Ishikawa (cell line): Measurements from ENCODE around the gene RBM6.

Source experiments
- CEBPB ChIP-seq: IDR thresholded peaks from 2 replicates; pipeline ENCODE4 v1.6.1; 2012
- CREB1 ChIP-seq: IDR thresholded peaks from 2 replicates; pipeline ENCODE4 v1.6.1; 2012; ENCODE audit warnings: low read depth
- EGR1 ChIP-seq: IDR thresholded peaks from 2 replicates; pipeline ENCODE4 v1.6.1; 2012
- EP300 ChIP-seq: IDR thresholded peaks from 2 replicates; pipeline ENCODE4 v1.6.1; 2012; ENCODE audit warnings: borderline replicate concordance
- FOXM1 ChIP-seq: IDR thresholded peaks from 2 replicates; pipeline ENCODE4 v1.6.1; 2012; ENCODE audit warnings: low read depth, borderline replicate concordance
- MAX ChIP-seq: IDR thresholded peaks from 2 replicates; pipeline ENCODE4 v1.6.1; 2012
- NFIC ChIP-seq: IDR thresholded peaks from 2 replicates; pipeline ENCODE4 v1.6.1; 2012
- RAD21 ChIP-seq: IDR thresholded peaks from 2 replicates; pipeline ENCODE4 v1.6.1; 2012; ENCODE audit warnings: low read depth
- TAF1 ChIP-seq: IDR thresholded peaks from 2 replicates; pipeline ENCODE4 v1.6.1; 2012; ENCODE audit warnings: low read depth, mild to moderate bottlenecking
- TCF12 ChIP-seq: IDR thresholded peaks from 2 replicates; pipeline ENCODE4 v1.6.1; 2012; ENCODE audit warnings: low read depth
- TEAD4 ChIP-seq: IDR thresholded peaks from 2 replicates; pipeline ENCODE4 v1.6.1; 2012
- YY1 ChIP-seq: IDR thresholded peaks from 2 replicates; pipeline ENCODE4 v1.6.1; 2012; ENCODE audit warnings: low read depth
- ZBTB7A ChIP-seq: IDR thresholded peaks from 2 replicates; pipeline ENCODE4 v1.6.1; 2012; ENCODE audit warnings: low read depth
- TF ChIP-seq, protein P1 (sequence below): IDR thresholded peaks from 2 replicates; pipeline ENCODE4 v1.6.1; 2012
- TF ChIP-seq, protein P2 (sequence below): IDR thresholded peaks from 2 replicates; pipeline ENCODE4 v1.6.1; 2012; ENCODE audit warnings: low read depth, mild to moderate bottlenecking

Gene RBM6

DNA sequence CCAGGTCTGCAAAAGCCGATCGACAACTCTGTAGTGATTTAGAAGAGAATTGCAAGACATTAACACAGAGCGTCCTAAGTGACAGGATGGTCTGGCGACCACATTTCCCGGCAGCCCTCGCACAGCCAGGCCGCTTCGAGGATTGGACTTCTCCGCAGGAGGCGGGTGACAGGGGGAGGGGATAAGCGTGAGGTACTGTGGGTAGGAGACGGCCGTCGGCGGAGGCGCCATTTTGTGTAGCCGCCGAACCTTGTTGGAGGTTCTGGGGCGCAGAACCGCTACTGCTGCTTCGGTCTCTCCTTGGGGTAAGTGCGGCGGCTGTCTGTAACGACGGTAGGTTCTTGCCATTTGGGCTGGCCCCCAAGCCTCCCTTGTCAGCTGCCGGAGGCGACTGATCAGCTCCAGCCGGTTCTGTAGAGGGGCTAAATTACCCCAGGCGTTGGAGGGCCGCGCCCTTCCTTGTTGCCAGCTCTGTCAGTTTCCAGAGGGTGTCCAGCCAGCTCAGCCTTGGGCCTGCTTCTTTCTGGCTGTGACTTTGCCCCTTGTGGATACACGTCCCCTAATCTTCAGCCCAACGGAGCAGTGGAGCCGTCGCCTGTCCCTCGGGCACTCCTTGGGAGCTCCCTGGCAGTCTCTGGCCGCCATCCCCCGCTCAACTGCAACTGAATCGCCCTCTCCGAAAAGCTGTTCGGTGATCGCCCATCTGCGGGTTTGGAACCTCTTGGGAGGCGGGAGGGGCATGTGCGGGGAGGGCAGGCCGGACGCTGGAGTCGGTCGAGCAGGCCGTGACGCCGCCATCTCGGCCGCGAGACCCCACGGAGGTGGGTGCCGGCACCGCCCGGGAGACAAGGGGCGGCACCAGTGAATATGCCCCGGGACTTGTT lies 149.0 kb downstream of the RBM6 start, which contains the start of gene RBM5:
TSS of gene RBM5 (plus strand) at position 195 of the 884 bp plus-strand sequence. CDS start 1,516 bp downstream, outside the sequence.
- TF ChIP-seq TAF1 (peak; percentile 93), TEAD4 (0 out of 2 replicates have a peak, but pooled peaks have one; percentile 40), TCF12 (no peak), YY1 (peak; percentile 95), MAX (peak; percentile 51)

- TF ChIP-seq YY1 (no peak), ZBTB7A (peak; percentile 40; the same call in 1 of the 2 replicates)
Observed at GRCh38 chr3:50089609-50089945, 149.6 kb downstream of the RBM6 start.

- TF ChIP-seq YY1 (no peak), CEBPB (no peak), RAD21 (no peak), TEAD4 (no peak), MAX (no peak), EGR1 (no peak), FOXM1 (no peak), EP300 (no peak), NFIC (no peak), TAF1 (no peak), ZBTB7A (no peak)
- TF ChIP-seq, protein P1, sequence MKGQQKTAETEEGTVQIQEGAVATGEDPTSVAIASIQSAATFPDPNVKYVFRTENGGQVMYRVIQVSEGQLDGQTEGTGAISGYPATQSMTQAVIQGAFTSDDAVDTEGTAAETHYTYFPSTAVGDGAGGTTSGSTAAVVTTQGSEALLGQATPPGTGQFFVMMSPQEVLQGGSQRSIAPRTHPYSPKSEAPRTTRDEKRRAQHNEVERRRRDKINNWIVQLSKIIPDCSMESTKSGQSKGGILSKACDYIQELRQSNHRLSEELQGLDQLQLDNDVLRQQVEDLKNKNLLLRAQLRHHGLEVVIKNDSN: no peak
- TF ChIP-seq, protein P2, sequence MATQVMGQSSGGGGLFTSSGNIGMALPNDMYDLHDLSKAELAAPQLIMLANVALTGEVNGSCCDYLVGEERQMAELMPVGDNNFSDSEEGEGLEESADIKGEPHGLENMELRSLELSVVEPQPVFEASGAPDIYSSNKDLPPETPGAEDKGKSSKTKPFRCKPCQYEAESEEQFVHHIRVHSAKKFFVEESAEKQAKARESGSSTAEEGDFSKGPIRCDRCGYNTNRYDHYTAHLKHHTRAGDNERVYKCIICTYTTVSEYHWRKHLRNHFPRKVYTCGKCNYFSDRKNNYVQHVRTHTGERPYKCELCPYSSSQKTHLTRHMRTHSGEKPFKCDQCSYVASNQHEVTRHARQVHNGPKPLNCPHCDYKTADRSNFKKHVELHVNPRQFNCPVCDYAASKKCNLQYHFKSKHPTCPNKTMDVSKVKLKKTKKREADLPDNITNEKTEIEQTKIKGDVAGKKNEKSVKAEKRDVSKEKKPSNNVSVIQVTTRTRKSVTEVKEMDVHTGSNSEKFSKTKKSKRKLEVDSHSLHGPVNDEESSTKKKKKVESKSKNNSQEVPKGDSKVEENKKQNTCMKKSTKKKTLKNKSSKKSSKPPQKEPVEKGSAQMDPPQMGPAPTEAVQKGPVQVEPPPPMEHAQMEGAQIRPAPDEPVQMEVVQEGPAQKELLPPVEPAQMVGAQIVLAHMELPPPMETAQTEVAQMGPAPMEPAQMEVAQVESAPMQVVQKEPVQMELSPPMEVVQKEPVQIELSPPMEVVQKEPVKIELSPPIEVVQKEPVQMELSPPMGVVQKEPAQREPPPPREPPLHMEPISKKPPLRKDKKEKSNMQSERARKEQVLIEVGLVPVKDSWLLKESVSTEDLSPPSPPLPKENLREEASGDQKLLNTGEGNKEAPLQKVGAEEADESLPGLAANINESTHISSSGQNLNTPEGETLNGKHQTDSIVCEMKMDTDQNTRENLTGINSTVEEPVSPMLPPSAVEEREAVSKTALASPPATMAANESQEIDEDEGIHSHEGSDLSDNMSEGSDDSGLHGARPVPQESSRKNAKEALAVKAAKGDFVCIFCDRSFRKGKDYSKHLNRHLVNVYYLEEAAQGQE: no peak
Observed at GRCh38 chr3:50090984-50091383, 151.0 kb downstream of the RBM6 start.

- TF ChIP-seq MAX (no peak), FOXM1 (no peak), ZBTB7A (no peak), EGR1 (no peak), CREB1 (no peak), YY1 (no peak), CEBPB (no peak), TAF1 (no peak), NFIC (no peak), TEAD4 (no peak), EP300 (no peak), TCF12 (no peak), RAD21 (no peak)
- TF ChIP-seq, protein P1: no peak
- TF ChIP-seq, protein P2: no peak
Observed at GRCh38 chr3:50095352-50095998, 155.5 kb downstream of the RBM6 start.

GRCh38 chr3:50100386-50100785 lies 160.4 kb downstream of the RBM6 start:
- TF ChIP-seq CREB1 (no peak), ZBTB7A (no peak)
